Measurements from ENCODE around the gene ZNF276. TPM values are rescaled to one million over a fixed set of nuclear protein-coding genes. Genes with fewer than 3 reads are reported as not detected.
"Not testable (repeated sequence)": the region's sequence is repeated elsewhere in the genome, so short reads cannot be mapped to it uniquely, and the experiment has no call there.

ZNF276 gene
- total RNA-seq, 6 donors from 2014 or later: 28.6 to 172 (median 39.0) TPM

DNA sequence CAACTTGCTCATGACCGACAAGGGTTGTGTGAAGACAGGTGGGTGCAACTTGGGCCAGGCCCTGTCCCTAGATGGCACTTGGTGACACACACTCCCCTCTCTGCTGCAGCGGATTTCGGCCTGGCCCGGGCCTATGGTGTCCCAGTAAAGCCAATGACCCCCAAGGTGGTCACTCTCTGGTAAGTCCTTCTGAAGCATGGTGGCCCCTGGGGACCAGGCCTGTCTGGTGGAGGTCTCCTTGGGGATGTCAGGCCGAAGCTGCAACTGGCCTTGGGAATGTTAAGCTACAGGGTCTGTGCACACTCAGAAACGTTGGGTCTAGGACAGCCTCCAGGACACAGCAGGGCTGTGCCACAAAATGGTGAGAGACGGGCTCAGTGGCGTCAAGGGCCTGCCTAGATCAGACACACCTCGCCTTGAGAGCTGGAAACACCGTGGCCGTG is 28.0 kb upstream of the ZNF276 start:
- 91 to 92% methylated on average over 5 to 11 of the region's 11 CpGs for WGBS, 2 donors
- no peaks in the 10 kb centered on the region for H3K9me3 ChIP-seq
- H3K4me1 ChIP-seq: peaks cover 0 to 11% (median 0%) of the 10 kb centered on the region in 4 donors
- peaks cover 5 to 83% (median 63%) of the 10 kb centered on the region in 4 donors for H3K36me3 ChIP-seq
- no peak for DNase-seq
- H3K27ac ChIP-seq: no peak overlapping the region
- H3K27me3 ChIP-seq: no peaks in the 10 kb centered on the region
- no peak overlapping the region for H3K4me3 ChIP-seq
- ATAC-seq (ENCODE audit: low FRiP score in 2 of 2): no peak
- TF ChIP-seq POLR2AphosphoS5 (IDR thresholded peaks at IDR 0.05) (no peak), POLR2A (IDR thresholded peaks at IDR 0.05) (no peak), EP300 (IDR thresholded peaks at IDR 0.05) (no peak)
- TF ChIP-seq, protein P1, sequence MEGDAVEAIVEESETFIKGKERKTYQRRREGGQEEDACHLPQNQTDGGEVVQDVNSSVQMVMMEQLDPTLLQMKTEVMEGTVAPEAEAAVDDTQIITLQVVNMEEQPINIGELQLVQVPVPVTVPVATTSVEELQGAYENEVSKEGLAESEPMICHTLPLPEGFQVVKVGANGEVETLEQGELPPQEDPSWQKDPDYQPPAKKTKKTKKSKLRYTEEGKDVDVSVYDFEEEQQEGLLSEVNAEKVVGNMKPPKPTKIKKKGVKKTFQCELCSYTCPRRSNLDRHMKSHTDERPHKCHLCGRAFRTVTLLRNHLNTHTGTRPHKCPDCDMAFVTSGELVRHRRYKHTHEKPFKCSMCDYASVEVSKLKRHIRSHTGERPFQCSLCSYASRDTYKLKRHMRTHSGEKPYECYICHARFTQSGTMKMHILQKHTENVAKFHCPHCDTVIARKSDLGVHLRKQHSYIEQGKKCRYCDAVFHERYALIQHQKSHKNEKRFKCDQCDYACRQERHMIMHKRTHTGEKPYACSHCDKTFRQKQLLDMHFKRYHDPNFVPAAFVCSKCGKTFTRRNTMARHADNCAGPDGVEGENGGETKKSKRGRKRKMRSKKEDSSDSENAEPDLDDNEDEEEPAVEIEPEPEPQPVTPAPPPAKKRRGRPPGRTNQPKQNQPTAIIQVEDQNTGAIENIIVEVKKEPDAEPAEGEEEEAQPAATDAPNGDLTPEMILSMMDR (IDR thresholded peaks at IDR 0.05): no peak

DNA sequence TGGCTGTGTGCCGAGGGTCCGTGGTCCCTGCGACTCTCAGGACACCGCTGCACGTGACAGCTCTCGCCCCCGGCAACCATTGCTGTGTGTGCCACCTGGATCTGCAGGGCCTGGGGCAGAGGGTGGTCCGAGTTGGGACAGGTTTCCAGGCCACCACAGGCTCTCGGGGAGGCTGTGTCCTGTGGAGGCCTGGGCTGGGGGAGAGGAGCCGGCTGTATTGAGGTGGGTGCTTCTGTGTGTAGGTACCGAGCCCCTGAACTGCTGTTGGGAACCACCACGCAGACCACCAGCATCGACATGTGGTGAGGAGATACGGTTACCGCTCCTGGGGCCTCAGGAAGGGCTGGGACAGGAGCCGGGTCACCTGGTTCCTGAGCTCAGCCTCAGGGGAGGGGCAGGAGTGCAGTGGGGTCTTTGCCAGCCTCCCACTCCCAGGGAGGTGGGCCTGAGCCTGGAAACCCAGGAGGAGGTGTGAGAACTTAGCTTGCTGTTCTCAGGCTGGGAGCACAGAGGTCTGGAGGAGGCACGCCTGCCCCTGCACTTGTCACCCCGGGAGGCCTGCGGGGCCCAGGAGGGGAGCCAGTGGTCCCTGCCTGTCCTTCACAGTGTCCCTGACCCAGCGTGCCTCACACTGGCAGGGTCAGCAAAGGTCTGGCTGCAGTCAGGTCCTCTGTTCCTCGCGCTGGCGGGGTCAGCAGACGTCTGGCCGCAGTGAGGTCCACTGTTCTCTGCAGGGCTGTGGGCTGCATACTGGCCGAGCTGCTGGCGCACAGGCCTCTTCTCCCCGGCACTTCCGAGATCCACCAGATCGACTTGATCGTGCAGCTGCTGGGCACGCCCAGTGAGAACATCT is 27.2 kb upstream of the ZNF276 start:
- WGBS, 2 donors: 90 to 100% methylated on average over 9 to 29 of the region's 32 CpGs
- Histone ChIP-seq H3K4me1 (peaks cover 0 to 11% (median 0%) of the 10 kb centered on the region in 4 donors), H3K9me3 (no peaks in the 10 kb centered on the region), H3K27me3 (no peaks in the 10 kb centered on the region), H3K4me3 (no peak overlapping the region), H3K27ac (no peak overlapping the region), H3K36me3 (peaks cover 5 to 83% (median 63%) of the 10 kb centered on the region in 4 donors)
- ATAC-seq (ENCODE audit: low FRiP score in 2 of 2) (no peak), DNase-seq (no peak)
- TF ChIP-seq, protein P1 (IDR thresholded peaks at IDR 0.05): no peak
- TF ChIP-seq EP300 (IDR thresholded peaks at IDR 0.05) (no peak), POLR2A (IDR thresholded peaks at IDR 0.05) (no peak), POLR2AphosphoS5 (IDR thresholded peaks at IDR 0.05) (no peak)

DNA sequence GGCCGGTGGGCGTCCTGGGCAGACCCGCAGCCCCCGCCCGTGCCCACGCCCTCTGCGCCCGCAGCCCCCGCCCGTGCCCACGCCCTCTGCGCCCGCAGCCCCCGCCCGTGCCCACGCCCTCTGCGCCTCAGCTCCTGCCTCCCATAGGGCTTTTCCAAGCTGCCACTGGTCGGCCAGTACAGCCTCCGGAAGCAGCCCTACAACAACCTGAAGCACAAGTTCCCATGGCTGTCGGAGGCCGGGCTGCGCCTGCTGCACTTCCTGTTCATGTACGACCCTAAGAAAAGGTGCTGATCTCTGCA is 26.6 kb upstream of the ZNF276 start:
- not testable (repeated sequence) for H3K27me3 ChIP-seq; H3K27ac ChIP-seq; H3K9me3 ChIP-seq; H3K4me3 ChIP-seq; DNase-seq; ATAC-seq (ENCODE audit: low FRiP score in 2 of 2)
- H3K4me1 ChIP-seq: peaks cover 2 to 14% (median 3%) of the 10 kb centered on the region in 4 donors
- 92% methylated on average over 23 of the region's 23 CpGs; no CpG with 5 or more reads in 1 of the 2 donors for WGBS, 2 donors
- peaks cover 5 to 83% (median 63%) of the 10 kb centered on the region in 4 donors for H3K36me3 ChIP-seq

DNA sequence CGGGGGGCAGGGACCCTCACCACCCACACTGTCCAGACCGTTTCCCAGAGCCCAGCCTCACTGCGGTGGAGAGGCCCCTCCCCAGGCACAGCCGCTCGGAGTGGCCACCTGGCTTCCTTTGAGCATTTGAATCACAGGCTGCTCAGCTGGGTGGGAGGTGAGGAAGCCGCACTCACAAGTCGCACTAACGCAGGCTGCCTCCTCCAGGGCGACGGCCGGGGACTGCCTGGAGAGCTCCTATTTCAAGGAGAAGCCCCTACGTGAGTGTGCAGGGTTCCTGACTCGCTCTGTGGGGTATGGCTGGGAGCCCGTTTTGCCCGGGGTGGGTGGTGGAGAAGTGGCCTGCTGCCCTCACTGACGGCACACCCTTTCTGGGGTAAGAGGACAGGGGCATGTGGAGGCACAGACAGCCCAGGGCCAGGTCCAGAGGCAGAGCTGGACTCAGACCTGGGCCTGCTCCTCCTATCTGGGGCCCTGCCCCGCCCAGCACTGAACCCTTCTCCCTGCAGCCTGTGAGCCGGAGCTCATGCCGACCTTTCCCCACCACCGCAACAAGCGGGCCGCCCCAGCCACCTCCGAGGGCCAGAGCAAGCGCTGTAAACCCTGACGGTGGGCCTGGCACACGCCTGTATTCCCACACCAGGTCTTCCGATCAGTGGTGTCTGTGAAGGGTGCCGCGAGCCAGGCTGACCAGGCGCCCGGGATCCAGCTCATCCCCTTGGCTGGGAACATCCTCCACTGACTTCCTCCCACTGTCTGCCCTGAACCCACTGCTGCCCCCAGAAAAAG is 26.1 kb upstream of the ZNF276 start:
- Histone ChIP-seq H3K36me3 (peaks cover 5 to 80% (median 62%) of the 10 kb centered on the region in 4 donors), H3K27ac (no peak overlapping the region), H3K4me1 (peaks cover 6 to 20% (median 8%) of the 10 kb centered on the region in 4 donors), H3K27me3 (no peaks in the 10 kb centered on the region), H3K4me3 (no peak overlapping the region), H3K9me3 (no peaks in the 10 kb centered on the region)
- DNase-seq (no peak), ATAC-seq (ENCODE audit: low FRiP score in 2 of 2) (no peak)
- no peak for TF ChIP-seq EP300 (IDR thresholded peaks at IDR 0.05)
- TF ChIP-seq, protein P1 (IDR thresholded peaks at IDR 0.05): no peak
- TF ChIP-seq POLR2AphosphoS5 (IDR thresholded peaks at IDR 0.05): no peak
- TF ChIP-seq POLR2A (IDR thresholded peaks at IDR 0.05): no peak
- WGBS, 2 donors: 92 to 93% methylated on average over 26 to 31 of the region's 31 CpGs
